NB4 (cell line): ENCODE results near the gene TOP1.

Experiments
- CTCF ChIP-seq: IDR thresholded peaks from one replicate; pipeline ENCODE4 v1.5.1; 2012; ENCODE audit warnings: low read depth, low read length
- MAX ChIP-seq: IDR thresholded peaks from 2 replicates; pipeline ENCODE4 v1.6.1; 2011; ENCODE audit warnings: low read depth, low read length
- POLR2A ChIP-seq: IDR thresholded peaks from 2 replicates; pipeline ENCODE4 v1.6.1; 2011; ENCODE audit warnings: mild to moderate bottlenecking; ENCODE audit not compliant: insufficient read length; ENCODE audit errors: extremely low read depth

DNA sequence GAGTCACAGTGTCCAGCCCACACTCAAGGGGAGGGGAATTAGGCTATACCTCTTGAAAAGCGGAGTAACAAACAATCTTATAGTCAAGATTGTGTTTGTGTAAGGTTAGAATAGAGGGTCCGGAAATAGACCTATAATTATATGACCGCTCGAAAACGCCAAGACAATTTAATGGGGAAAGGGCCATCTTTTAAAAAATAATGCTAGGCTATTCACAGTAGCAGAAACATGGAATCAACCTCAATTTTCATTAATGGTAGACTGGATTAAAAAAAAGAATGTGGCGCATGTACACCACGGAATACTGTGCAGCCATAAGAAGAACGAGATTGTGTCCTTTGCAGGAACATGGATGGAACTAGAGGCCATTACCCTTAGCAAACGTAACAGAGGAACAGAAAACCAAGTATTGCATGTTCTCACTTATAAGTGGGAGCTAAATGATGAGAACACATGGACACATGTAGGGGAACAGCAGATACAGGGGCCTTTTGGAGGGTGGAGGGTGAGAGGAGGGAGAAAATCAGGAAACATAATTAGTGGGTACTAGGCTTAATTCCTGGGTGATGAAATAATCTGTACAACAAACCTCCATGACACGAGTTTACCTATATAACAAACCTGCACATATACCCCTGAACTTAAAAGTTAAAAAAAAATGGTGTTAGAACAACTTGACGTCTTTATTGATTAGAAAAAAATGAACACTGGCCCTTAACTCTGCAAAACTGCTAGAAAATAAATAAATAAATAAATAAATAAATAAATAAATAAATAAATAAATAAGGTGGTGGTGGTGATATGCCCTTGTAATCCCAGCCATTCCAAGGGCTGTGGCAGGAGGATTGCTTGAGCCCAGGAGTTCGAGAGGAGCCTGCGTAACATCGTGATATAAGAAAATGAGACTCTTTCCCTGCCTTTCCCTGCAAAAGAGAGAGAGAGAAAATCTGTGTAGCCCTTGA is 30.3 kb downstream of the TOP1 start:
- TF ChIP-seq CTCF (no peak), POLR2A (no peak), MAX (no peak)
